ENCODE results near the gene PXN. TPM values are rescaled to one million over a fixed set of nuclear protein-coding genes. Genes with fewer than 3 reads are reported as not detected.

Gene PXN
- total RNA-seq, 4 donors from 2014 or later = 54.1 to 93.1 (median 65.0) TPM

GRCh38 chr12:120229071-120229486 lies 36.5 kb downstream of the PXN start:
- TF ChIP-seq CTCF (IDR thresholded peaks at IDR 0.05; ENCODE audit: low read depth) = no peak

GRCh38 chr12:120228291-120229070 lies 37.0 kb downstream of the PXN start:
- no peak for TF ChIP-seq CTCF (IDR thresholded peaks at IDR 0.05; ENCODE audit: low read depth)

- no peak for TF ChIP-seq CTCF (IDR thresholded peaks at IDR 0.05; ENCODE audit: low read depth)
These were observed 37.6 kb downstream of the PXN start for GRCh38 chr12:120228041-120228290.

GRCh38 chr12:120227233-120228040 lies 38.1 kb downstream of the PXN start:
- no peak for TF ChIP-seq CTCF (IDR thresholded peaks at IDR 0.05; ENCODE audit: low read depth)

- no peak for TF ChIP-seq CTCF (IDR thresholded peaks at IDR 0.05; ENCODE audit: low read depth)
These were observed 39.5 kb downstream of the PXN start for GRCh38 chr12:120225852-120226640.

GRCh38 chr12:120225200-120225558 lies 40.4 kb downstream of the PXN start:
- TF ChIP-seq CTCF (IDR thresholded peaks at IDR 0.05; ENCODE audit: low read depth) = no peak
